Mucosa of stomach (tissue), 1 donor: ENCODE data around the gene POM121L12.

Experiments
- H3K27me3 ChIP-seq: one replicate; pipeline ENCODE4 v1.7.0; 2013; ENCODE audit warnings: mild to moderate bottlenecking, low read length; ENCODE audit not compliant: control insufficient read depth, insufficient read depth
- H3K36me3 ChIP-seq: one replicate; pipeline ENCODE4 v1.7.0; 2013; ENCODE audit warnings: low read length; ENCODE audit not compliant: control insufficient read depth, insufficient read depth
- H3K4me1 ChIP-seq: one replicate; pipeline ENCODE4 v1.7.0; 2013; ENCODE audit warnings: mild to moderate bottlenecking, low read length; ENCODE audit not compliant: control insufficient read depth, insufficient read depth
- H3K4me3 ChIP-seq: one replicate; pipeline ENCODE4 v1.7.0; 2013; ENCODE audit warnings: low read length
- H3K9ac ChIP-seq: one replicate; pipeline ENCODE4 v1.7.0; 2013; ENCODE audit warnings: mild to moderate bottlenecking, low read length, moderate library complexity
- H3K9me3 ChIP-seq: one replicate; pipeline ENCODE4 v1.7.0; 2013; ENCODE audit warnings: mild to moderate bottlenecking, low read length, moderate library complexity; ENCODE audit not compliant: control insufficient read depth
- donor health status: Pancreatic carcinoma.

Gene POM121L12

DNA sequence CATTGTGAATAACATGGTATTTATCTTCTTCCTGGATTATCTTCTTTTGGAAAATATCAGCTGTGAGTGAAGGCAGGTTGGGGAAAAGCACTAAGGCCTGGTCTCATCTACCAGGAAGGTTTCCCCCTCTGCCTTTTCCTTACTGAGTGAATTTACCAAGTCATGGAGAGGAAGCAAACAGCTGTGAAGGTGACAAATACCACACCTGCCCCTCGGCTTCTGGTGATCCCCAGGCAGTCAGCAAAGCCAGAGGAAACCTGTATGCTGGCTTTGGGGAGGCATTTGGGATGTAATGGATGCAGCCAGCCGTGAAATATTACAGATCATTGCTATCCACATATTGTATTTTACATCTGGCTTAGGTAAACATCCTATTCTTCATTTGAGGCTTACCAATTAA is 24.2 kb downstream of the POM121L12 start:
- H3K9me3 ChIP-seq: no peaks in the 10 kb centered on the region
- no peak overlapping the region for H3K9ac ChIP-seq
- H3K27me3 ChIP-seq: no peaks in the 10 kb centered on the region
- H3K4me1 ChIP-seq: no peaks in the 10 kb centered on the region
- H3K36me3 ChIP-seq: no peaks in the 10 kb centered on the region
- H3K4me3 ChIP-seq: no peak overlapping the region

DNA sequence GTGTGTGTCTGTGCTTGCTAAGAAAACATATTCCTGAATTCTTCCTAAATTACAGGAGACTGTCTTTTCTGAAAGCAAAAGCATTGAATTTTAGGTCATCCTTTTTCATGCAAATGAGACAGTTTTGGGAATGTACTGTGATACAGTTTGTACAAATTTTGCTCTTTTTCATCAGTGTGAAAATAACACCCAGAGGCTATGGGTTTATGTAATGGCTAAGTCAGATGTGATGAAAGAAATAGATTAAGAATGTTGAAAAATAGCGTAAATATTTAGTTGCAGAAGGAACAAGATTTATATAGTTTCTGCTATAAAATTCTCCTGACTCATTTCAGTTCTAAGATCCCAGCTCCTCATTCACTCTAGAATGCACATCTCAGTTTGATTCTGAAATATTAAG is 24.6 kb downstream of the POM121L12 start:
- H3K27me3 ChIP-seq: no peaks in the 10 kb centered on the region
- no peaks in the 10 kb centered on the region for H3K9me3 ChIP-seq
- H3K4me1 ChIP-seq: no peaks in the 10 kb centered on the region
- H3K9ac ChIP-seq: no peak overlapping the region
- no peaks in the 10 kb centered on the region for H3K36me3 ChIP-seq
- no peak overlapping the region for H3K4me3 ChIP-seq

DNA sequence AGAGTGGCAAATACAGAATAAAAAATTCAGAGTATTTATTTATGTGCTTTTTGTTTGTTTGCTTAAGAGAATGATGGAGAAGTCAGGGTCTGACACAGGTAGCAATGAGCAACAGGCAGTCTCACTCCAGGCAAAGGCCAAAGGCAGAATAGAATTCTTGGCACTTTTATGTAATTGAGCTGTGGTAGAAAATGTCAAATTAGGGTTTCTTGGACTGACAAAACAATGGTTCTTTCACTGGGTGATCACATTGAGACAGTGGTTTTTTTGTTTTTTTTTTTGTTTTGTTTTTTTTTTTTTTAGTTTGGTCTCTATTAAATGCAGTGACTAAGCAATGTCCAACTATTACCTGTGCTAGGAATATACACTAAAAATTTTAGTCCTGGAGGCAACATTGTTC is 27.4 kb downstream of the POM121L12 start:
- H3K36me3 ChIP-seq: no peaks in the 10 kb centered on the region
- no peak overlapping the region for H3K4me3 ChIP-seq
- no peaks in the 10 kb centered on the region for H3K9me3 ChIP-seq
- H3K4me1 ChIP-seq: no peaks in the 10 kb centered on the region
- H3K27me3 ChIP-seq: no peaks in the 10 kb centered on the region
- no peak overlapping the region for H3K9ac ChIP-seq

DNA sequence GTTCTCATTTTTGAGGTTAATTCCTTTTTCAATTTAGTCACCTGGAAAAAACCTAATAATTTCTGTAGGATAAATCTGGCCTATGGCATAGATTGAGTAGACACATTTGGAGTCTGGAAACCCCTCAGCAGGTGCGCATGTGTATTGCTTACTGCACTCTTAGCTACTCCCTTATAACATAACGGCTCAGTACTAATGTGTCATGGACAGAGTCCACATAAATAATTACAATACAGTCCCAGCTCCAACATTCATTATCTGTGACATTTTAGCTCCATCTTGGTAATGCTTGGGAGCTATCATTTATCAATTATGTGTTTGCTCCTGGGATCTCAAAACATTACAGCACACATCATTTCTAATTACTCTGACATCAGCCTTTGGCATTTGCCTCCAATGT is 33.2 kb downstream of the POM121L12 start:
- H3K36me3 ChIP-seq: no peaks in the 10 kb centered on the region
- no peak overlapping the region for H3K4me3 ChIP-seq
- no peak overlapping the region for H3K9ac ChIP-seq
- no peaks in the 10 kb centered on the region for H3K27me3 ChIP-seq
- no peaks in the 10 kb centered on the region for H3K9me3 ChIP-seq
- H3K4me1 ChIP-seq: no peaks in the 10 kb centered on the region

DNA sequence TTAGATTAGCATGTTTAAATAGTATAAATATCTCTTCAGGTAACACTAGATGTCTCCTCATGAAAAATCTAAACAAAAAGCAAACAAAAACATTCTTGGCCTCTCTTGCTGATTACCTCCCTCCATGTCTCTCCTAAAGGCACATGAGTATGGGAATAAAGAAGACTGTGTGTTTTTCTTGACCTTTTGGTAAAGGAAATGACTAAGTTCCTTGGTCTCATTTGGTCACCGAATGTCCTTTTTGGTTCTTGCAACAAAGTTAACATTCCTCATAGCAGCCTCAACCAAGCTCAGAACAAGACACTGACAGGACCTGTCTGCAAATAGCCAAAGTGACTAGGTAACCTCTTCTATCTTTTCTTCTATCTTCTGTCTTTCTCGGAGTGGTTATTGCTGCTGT is 35.5 kb downstream of the POM121L12 start:
- H3K9me3 ChIP-seq: no peaks in the 10 kb centered on the region
- no peaks in the 10 kb centered on the region for H3K4me1 ChIP-seq
- H3K4me3 ChIP-seq: no peak overlapping the region
- no peaks in the 10 kb centered on the region for H3K36me3 ChIP-seq
- no peaks in the 10 kb centered on the region for H3K27me3 ChIP-seq
- no peak overlapping the region for H3K9ac ChIP-seq
